Measurements from ENCODE around the gene SGMS1. TPM values are rescaled to one million over a fixed set of nuclear protein-coding genes. Genes with fewer than 3 reads are reported as not detected.

The SGMS1 gene
- total RNA-seq, 1 experiment from 2014 or later, result 34.5 TPM

- Mint-ChIP-seq H3K9me3 (ENCODE audit: low read depth, unreplicated experiment) (no peaks in the 10 kb centered on the region), H3K27ac (ENCODE audit: unreplicated experiment) (no peak overlapping the region), H3K4me3 (ENCODE audit: low read depth, unreplicated experiment) (no peak overlapping the region), H3K36me3 (ENCODE audit: insufficient read depth, unreplicated experiment) (peaks cover 30% of the 10 kb centered on the region), H3K27me3 (ENCODE audit: unreplicated experiment) (no peaks in the 10 kb centered on the region), H3K4me1 (ENCODE audit: low read depth, unreplicated experiment) (no peaks in the 10 kb centered on the region)
- no TSS peak for BruUV-seq (replicated peaks)
- DNase-seq, result no peak
- no peak for TF ChIP-seq CTCF (IDR thresholded peaks at IDR 0.05; ENCODE audit: unreplicated experiment)
- CTCF ChIA-PET, result no interaction called here
- intact Hi-C loops (cut with micrococcal nuclease; ENCODE audit: unreplicated experiment), result loop anchor here (5.0 kb wide), 3 partner anchors 43 to 253 kb away; no protein-coding TSS in a partner anchor
These were observed 3.9 kb downstream of the SGMS1 start for GRCh38 chr10:50619882-50620281.

DNA sequence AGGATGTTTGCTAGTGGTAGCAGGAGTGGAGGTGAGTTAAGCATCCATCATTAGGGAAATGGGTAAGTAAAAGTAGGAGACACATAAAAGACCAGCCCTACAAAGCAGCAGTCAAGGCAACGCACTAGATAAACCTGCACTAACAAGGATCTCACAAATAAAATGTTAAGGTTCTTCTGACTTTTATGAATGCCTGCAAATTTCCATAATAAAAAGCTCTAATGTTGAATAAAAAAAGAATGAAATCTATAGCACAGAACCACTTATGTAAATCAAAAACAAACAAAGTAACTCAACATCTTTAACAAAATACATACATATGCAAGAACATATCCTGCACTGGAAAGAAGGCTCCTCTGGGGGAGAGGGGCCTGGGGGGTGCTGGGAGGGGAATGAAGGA lies 4.6 kb downstream of the SGMS1 start:
- TF ChIP-seq CTCF (IDR thresholded peaks at IDR 0.05; ENCODE audit: unreplicated experiment), result no peak
- no peaks in the 10 kb centered on the region for H3K27me3 Mint-ChIP-seq (ENCODE audit: unreplicated experiment)
- H3K27ac Mint-ChIP-seq (ENCODE audit: unreplicated experiment), result no peak overlapping the region
- no peaks in the 10 kb centered on the region for H3K9me3 Mint-ChIP-seq (ENCODE audit: low read depth, unreplicated experiment)
- no peak overlapping the region for H3K4me3 Mint-ChIP-seq (ENCODE audit: low read depth, unreplicated experiment)
- BruUV-seq (replicated peaks), result no TSS peak
- DNase-seq, result no peak
- intact Hi-C loops (cut with micrococcal nuclease; ENCODE audit: unreplicated experiment), result no loop called here
- CTCF ChIA-PET, result interaction anchor here (0.7 kb wide), 1 partner anchor 41 kb away, joined by 3 read pairs; no protein-coding TSS in a partner anchor
- H3K36me3 Mint-ChIP-seq (ENCODE audit: insufficient read depth, unreplicated experiment), result peaks cover 24% of the 10 kb centered on the region
- no peaks in the 10 kb centered on the region for H3K4me1 Mint-ChIP-seq (ENCODE audit: low read depth, unreplicated experiment)

DNA sequence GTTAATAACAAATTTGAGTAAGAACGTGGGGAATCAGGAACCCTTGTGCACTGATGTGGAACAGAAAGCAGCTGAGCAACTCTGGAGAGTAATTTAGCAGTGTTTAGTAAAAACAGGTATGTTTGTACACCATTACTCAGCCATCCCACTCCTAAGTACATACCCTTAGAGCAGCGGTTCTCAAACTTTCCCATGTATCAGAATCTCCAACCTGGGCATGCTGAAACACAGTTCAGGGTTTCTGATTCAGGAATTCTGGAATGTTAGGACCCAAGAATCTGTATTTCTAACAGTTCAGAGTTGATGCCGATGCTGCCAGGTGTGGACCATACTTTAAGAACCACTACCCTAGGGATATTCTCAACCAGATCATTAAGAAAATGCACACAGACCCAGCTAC lies 5.1 kb downstream of the SGMS1 start:
- CTCF ChIA-PET, result interaction anchor here (0.7 kb wide), 1 partner anchor 40 kb away, joined by 3 read pairs; no protein-coding TSS in a partner anchor
- TF ChIP-seq CTCF (IDR thresholded peaks at IDR 0.05; ENCODE audit: unreplicated experiment), result no peak
- no peak for DNase-seq
- Mint-ChIP-seq H3K4me1 (ENCODE audit: low read depth, unreplicated experiment) (no peaks in the 10 kb centered on the region), H3K27me3 (ENCODE audit: unreplicated experiment) (no peaks in the 10 kb centered on the region), H3K36me3 (ENCODE audit: insufficient read depth, unreplicated experiment) (peaks cover 19% of the 10 kb centered on the region), H3K4me3 (ENCODE audit: low read depth, unreplicated experiment) (no peak overlapping the region), H3K27ac (ENCODE audit: unreplicated experiment) (no peak overlapping the region), H3K9me3 (ENCODE audit: low read depth, unreplicated experiment) (no peaks in the 10 kb centered on the region)
- intact Hi-C loops (cut with micrococcal nuclease; ENCODE audit: unreplicated experiment), result no loop called here
- no TSS peak for BruUV-seq (replicated peaks)

DNA sequence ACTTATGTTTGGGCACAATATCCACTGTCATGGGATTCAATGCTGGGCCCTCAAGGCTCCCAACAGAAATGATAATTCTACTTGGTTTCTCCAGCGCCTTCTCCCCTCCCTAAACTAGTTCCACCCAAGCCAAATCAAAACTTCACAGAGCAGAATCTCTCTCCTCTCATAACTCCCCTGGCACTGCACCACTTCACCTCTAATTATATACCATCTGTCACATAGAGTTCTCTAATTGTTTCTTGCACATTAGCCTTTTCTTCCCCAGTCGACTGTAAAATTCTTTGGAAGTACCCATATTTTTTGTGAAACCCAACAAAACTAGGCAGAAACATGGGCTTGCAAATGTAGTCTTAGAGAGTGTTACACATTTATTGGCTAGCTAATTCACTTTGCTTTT lies 8.1 kb downstream of the SGMS1 start:
- CTCF ChIA-PET, result no interaction called here
- no peak for DNase-seq
- no TSS peak for BruUV-seq (replicated peaks)
- Mint-ChIP-seq H3K27me3 (ENCODE audit: unreplicated experiment) (no peaks in the 10 kb centered on the region), H3K27ac (ENCODE audit: unreplicated experiment) (no peak overlapping the region), H3K36me3 (ENCODE audit: insufficient read depth, unreplicated experiment) (peaks cover 5% of the 10 kb centered on the region), H3K4me3 (ENCODE audit: low read depth, unreplicated experiment) (no peak overlapping the region), H3K9me3 (ENCODE audit: low read depth, unreplicated experiment) (no peaks in the 10 kb centered on the region), H3K4me1 (ENCODE audit: low read depth, unreplicated experiment) (no peaks in the 10 kb centered on the region)
- no peak for TF ChIP-seq CTCF (IDR thresholded peaks at IDR 0.05; ENCODE audit: unreplicated experiment)
- intact Hi-C loops (cut with micrococcal nuclease; ENCODE audit: unreplicated experiment), result no loop called here
